Stimulated activated CD8-positive, alpha-beta memory T cell treated with anti-CD3 and anti-CD28 coated beads, Interleukin-7, amount 100 ng/mL, for 24 hours (primary cell): ENCODE data around the gene OR13G1.
"Not testable (repeated sequence)": the region's sequence is repeated elsewhere in the genome, so short reads cannot be mapped to it uniquely, and the experiment has no call there.

Experiments used
- DNase-seq: peaks from one replicate; pipeline ENCODE4 v3.0.0-alpha.2; 2020; ENCODE audit warnings: low read depth

Gene OR13G1

DNA sequence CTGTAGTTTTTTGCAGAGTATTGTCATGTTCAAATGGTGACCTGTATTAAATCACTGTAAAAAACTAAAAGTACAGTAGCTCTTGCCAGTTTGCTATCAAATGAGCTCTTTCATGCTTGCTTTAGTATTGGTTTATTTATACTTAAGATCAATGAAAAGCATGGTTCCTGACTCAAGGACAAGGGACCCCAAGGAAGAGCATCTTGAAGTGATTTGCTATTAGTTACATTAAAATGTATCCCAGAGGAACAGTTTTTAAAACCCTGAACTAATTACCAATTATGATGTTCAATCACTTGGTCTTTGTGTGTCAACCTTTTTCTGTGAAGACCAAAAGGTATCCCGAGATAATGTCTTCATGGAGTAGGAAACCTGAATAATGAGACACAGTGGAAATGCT lies at the start of gene OR13G1:
Gene OR13G1, minus strand, starts transcription at position 101 of the 400 bp plus-strand sequence. CDS start 6,698 bp downstream, outside the sequence.
- DNase-seq = no peak

DNA sequence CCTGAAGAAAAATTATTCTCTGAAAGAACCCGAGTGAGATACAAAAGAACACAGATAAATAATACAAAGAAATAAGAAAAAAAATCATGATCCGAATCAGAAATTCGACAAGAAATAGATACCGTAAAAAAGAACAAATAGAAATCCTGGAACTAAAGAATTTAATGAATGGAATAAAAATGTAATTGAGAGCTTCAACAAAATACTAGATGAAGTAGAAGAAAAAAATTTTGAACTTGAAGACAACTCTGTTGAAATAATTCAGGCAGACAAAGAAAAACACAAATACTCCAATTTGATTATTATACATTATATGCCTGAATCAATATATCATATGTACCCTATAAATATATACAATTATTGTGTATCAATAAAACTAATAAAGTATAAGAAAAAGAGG lies 41.7 kb upstream of the OR13G1 start:
- DNase-seq = no peak

GRCh38 chr1:247716546-247716945 lies 37.0 kb upstream of the OR13G1 start, which contains the start of gene OR6F1:
Gene OR6F1 (minus strand): TSS chr1:247716646. CDS start chr1:247712755, 3,891 bp downstream.
- no peak for DNase-seq

DNA sequence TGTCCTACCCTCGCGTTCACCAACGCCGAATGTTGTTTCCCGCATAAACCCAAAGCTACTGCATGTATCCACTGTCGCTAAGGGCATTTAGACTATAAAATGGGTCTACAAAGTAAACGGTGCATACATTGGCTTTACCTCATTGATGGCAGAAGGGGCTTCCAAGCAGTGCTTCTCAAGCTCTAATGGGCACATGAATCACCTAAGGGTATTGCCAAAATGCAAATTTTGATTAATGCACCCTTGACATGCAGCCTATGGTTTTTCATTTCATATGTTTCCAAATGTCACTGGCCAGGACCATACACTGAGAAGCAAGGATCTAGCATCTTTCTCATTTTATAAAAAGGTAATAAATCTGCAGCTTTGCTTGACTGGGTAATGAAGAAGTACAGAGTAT lies 34.2 kb upstream of the OR13G1 start:
- no peak for DNase-seq

DNA sequence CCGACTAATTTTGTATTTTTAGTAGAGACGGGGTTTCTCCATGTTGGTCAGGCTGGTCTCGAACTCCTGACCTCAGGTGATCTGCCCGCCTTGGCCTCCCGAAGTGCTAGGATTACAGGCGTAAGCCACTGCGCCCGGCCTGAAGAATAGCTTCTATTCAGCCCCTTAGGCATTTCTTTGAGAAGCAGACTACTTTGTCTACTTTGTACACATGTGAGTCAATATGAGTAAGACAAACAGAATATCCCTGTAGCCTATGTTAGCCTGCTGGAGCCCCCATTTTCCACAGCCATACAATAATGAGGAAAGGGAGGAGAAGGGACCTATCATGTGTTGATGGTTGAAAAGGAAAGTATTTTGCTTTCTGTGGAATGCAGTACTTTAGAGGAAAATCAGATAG lies 31.1 kb upstream of the OR13G1 start:
- DNase-seq = not testable (repeated sequence)

DNA sequence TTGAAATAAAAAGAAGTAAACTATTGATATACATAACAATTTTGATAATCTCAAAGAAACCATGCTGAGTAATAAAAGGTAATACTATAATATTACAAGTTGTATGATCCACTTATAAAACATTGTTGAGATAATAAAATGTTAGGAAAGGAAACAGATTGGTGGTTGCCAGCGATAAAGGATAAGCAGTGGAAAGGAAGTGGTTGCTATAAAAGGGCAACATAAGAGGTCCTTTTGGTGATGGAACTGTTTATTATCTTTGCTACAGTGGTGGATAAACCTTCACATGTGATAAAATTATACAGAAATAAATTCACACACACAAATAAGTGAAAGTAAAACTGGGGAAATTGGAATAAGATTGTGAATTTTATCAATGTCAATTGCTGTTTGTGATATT lies 21.8 kb upstream of the OR13G1 start:
- DNase-seq = no peak

DNA sequence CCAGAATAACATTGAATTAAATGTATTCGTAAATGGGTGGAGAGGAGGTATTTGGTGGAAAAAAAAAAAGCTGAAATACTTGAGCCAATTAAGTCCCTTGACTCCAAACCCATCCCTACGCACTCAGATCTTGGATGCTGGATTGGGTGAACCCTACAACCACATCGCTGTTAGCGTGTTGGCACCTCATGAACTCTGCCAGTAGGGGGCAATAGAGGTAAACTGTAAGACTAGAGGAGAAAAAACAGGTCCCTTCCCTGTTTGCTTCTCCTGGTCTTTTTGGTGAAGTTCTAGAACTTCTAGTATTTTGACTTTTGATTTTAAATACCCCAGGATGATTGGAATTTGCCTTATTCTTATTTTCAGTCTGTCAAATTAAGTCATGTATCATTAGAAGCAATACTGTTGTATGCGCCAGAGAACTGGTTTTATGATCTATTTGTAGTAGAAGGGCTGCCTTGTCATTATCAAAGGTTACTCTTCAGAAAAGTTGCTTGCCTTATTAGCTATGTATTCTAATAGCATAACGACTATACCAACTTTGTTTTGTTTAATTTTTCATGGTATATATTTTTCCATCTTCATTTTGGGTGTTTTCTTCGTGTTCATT lies 1.9 kb upstream of the OR13G1 start:
- no peak for DNase-seq

- DNase-seq = no peak
These were observed 632 bp upstream of the OR13G1 start for GRCh38 chr1:247680171-247680570.

DNA sequence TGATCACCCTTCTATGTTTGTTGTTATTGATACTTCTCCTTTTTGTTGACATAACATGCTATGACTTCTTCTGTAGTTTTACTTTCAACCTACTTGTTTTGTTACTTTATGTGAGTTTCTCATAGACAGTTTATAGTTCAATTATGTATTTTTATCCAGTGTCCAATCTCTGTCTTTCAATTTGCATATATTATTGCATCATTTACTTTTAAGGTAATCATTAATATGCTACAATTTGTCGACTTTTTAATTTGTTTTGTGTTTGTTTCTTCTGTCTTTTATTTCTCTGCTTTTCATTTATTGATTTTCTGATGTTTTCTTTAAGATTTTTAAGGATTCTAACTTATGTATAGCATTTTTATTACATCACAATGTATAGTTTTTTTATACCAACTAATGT lies 10.3 kb downstream of the OR13G1 start:
- no peak for DNase-seq

- no peak for DNase-seq
These were observed 23.2 kb downstream of the OR13G1 start for GRCh38 chr1:247656221-247656875.

- no peak for DNase-seq
These were observed 26.5 kb downstream of the OR13G1 start for GRCh38 chr1:247653040-247653439.

DNA sequence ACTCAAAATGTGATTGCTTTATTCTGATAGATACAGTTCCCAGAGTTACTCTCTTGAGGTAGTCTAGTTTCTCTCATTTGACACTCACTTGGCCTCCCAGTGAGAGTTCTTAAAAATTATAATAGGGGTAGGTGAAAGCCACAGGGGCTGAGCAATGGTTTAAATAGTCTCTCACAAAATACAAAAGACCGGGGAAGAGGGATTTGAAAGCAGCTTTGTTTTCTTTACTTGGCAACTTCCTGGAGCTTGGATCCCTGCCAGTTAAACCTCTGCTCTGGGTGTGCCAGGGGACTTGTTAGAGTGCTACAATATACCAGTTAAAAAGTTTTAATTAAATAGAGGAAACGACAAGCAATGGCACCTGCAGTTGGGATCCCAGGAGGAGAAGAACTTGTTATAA lies 31.7 kb downstream of the OR13G1 start:
- DNase-seq = no peak

DNA sequence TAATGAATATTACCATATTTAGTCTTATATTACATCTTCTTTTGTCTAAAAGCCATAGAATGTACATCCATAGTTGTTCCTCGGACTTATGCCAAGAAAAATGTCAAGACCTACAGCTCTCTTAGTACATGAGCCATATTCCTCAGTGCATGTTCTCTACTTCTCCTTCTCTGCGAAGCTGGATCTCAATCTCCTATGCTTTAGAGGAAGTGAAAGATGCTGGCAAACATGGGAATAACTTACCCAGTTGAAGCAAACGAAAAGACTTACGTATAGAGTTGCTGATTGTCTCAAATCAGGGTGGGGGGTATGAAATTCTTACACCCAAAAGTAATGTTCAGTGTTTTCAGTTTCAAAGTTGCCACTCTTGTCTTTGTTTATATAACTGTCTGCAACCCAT lies 32.7 kb downstream of the OR13G1 start:
- no peak for DNase-seq

DNA sequence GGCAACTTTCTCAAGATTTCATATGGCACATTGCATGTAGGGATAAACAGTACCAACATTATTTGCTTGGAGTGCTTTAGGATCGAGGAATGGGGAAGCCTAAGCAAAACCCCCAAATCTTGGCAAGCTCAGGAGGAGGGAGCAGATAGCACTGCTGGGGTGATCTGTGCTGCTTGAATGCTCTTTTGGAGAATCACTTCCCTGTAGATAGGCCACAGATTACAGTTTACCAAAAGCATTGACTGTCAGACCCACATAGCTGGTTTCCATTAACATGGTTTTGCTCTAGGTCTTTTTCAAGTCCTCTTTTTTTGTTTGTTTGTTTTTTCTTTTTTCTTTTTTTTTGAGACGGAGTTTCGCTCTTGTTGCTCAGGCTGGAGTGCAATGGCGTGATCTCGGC lies 36.8 kb downstream of the OR13G1 start:
- no peak for DNase-seq

DNA sequence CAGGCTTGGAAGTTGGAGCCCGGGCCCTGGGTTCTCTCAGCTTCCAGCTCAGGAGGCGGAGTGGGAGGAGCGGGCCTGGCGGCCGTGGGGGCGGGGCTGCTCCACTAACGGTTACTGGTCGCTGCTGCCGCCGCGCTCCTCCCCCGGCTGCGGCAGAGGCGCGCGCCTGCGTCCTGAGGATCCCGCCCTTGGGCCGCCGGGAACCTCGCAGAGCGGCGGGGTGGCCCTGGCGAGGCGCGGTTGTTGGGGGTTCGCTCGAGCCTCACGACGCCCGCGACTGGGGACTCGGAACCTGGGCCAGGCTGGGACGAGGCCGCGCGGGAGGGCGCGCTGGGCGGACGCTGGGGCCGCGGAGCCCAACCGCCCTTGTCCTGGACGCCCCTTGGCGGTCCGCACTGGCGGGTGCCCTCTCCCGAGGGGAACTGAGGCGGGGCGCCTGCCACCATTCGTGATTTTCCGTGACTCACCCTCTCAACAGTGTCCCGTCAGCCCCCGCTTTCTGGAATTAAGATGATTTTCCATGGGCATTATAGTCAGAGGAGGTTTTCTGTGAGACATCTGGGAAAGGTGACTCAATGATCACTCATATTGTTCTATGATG lies 40.1 kb downstream of the OR13G1 start:
- DNase-seq = peak; percentile 18

GRCh38 chr1:247638781-247639180 lies 40.8 kb downstream of the OR13G1 start:
- DNase-seq = no peak

- DNase-seq = no peak
These were observed 41.5 kb downstream of the OR13G1 start for GRCh38 chr1:247638011-247638410.

GRCh38 chr1:247627951-247628350 lies 51.6 kb downstream of the OR13G1 start:
- DNase-seq = no peak
